Hippocampal formation (tissue), 2 donors: ENCODE data around the gene CFAP73.
A peak's percentile ranks its signal among the peaks of the same experiment; 100 is the strongest.

Source experiments
- DNase-seq, 2 donors: peaks; one replicate each; lab custom pipeline; 2025; lab: John Stamatoyannopoulos, UW

CFAP73 gene

GRCh38 chr12:113164014-113164413 is 14.5 kb downstream of the CFAP73 start:
- no peak for DNase-seq

- DNase-seq, result no peak
Observed at GRCh38 chr12:113165521-113166450, 16.3 kb downstream of the CFAP73 start.

GRCh38 chr12:113167868-113168267 is 18.3 kb downstream of the CFAP73 start:
- DNase-seq, result no peak

- no peak for DNase-seq
Observed at GRCh38 chr12:113169697-113170096, 20.2 kb downstream of the CFAP73 start.

- DNase-seq, result no peak
Observed at GRCh38 chr12:113170457-113170856, 20.9 kb downstream of the CFAP73 start.

- DNase-seq, result no peak
Observed at GRCh38 chr12:113170926-113171325, 21.4 kb downstream of the CFAP73 start.

- no peak for DNase-seq
Observed at GRCh38 chr12:113171543-113171942, 22.0 kb downstream of the CFAP73 start.

GRCh38 chr12:113172185-113172584 is 22.7 kb downstream of the CFAP73 start:
- DNase-seq, result no peak

- no peak for DNase-seq
Observed at GRCh38 chr12:113173081-113173698, 23.7 kb downstream of the CFAP73 start.

- peak in 1 of 2 donors; percentile 60 for DNase-seq
Observed at GRCh38 chr12:113174461-113175384, 25.2 kb downstream of the CFAP73 start.

GRCh38 chr12:113179023-113179422 is 29.5 kb downstream of the CFAP73 start:
- DNase-seq, result no peak

GRCh38 chr12:113180333-113180732 is 30.8 kb downstream of the CFAP73 start:
- no peak for DNase-seq

GRCh38 chr12:113181975-113182374 is 32.5 kb downstream of the CFAP73 start:
- DNase-seq, result no peak

- DNase-seq, result no peak
Observed at GRCh38 chr12:113183030-113183589, 33.6 kb downstream of the CFAP73 start.

- DNase-seq, result no peak
Observed at GRCh38 chr12:113184098-113184899, 34.8 kb downstream of the CFAP73 start.

- peak; percentile 64 to 81 for DNase-seq
Observed at GRCh38 chr12:113184900-113185179, 35.3 kb downstream of the CFAP73 start.

- peak; percentile 74 to 79 for DNase-seq
Observed at GRCh38 chr12:113185180-113186032, 35.9 kb downstream of the CFAP73 start, which contains the start of the genes DDX54 and RITA1. DDX54 (minus strand) TSS chr12:113185478; CDS start chr12:113185451, 27 bp downstream. RITA1 (plus strand) TSS chr12:113185721; CDS start chr12:113186747, 1,026 bp downstream.

- no peak for DNase-seq
Observed at GRCh38 chr12:113186033-113186365, 36.5 kb downstream of the CFAP73 start.

- DNase-seq, result no peak
Observed at GRCh38 chr12:113186666-113187325, 37.3 kb downstream of the CFAP73 start.

- DNase-seq, result no peak
Observed at GRCh38 chr12:113189361-113189760, 39.8 kb downstream of the CFAP73 start.
